Stimulated activated CD4-positive, alpha-beta T cell treated with anti-CD3 and anti-CD28 coated beads, Interleukin-2, amount 100 ng/mL, for 48 hours (primary cell): ENCODE results near the gene SLC26A6.

Experiments
- DNase-seq, 2 donors: peaks; one replicate each; pipeline ENCODE4 v3.0.0-alpha.2; 2020

SLC26A6 gene

GRCh38 chr3:48631516-48632448 lies 3.5 kb downstream of the SLC26A6 start:
- no peak for DNase-seq

- DNase-seq = no peak
These were observed 4.4 kb downstream of the SLC26A6 start for GRCh38 chr3:48630833-48631232.

- no peak for DNase-seq
These were observed 4.9 kb downstream of the SLC26A6 start for GRCh38 chr3:48630407-48630806.

GRCh38 chr3:48629894-48630293 lies 5.4 kb downstream of the SLC26A6 start:
- no peak for DNase-seq

GRCh38 chr3:48628277-48629017 lies 6.8 kb downstream of the SLC26A6 start:
- DNase-seq = no peak

- no peak for DNase-seq
These were observed 9.7 kb downstream of the SLC26A6 start for GRCh38 chr3:48625600-48625999.

GRCh38 chr3:48624767-48625166 lies 10.5 kb downstream of the SLC26A6 start:
- no peak for DNase-seq

- DNase-seq = no peak
These were observed 11.3 kb downstream of the SLC26A6 start for GRCh38 chr3:48623851-48624547.

GRCh38 chr3:48621461-48621869 lies 13.8 kb downstream of the SLC26A6 start, which contains the start of gene TMEM89:
TMEM89 (minus strand) TSS chr3:48621769; CDS start chr3:48621756, 13 bp downstream.
- no peak for DNase-seq

GRCh38 chr3:48619541-48620524 lies 15.4 kb downstream of the SLC26A6 start:
- no peak for DNase-seq

GRCh38 chr3:48617559-48617958 lies 17.7 kb downstream of the SLC26A6 start:
- no peak for DNase-seq

GRCh38 chr3:48614044-48614443 lies 21.2 kb downstream of the SLC26A6 start:
- peak in 1 of 2 donors; percentile 19 for DNase-seq

- no peak for DNase-seq
These were observed 23.0 kb downstream of the SLC26A6 start for GRCh38 chr3:48612309-48612708.

GRCh38 chr3:48609088-48610005 lies 25.9 kb downstream of the SLC26A6 start, which contains the start of gene UQCRC1:
UQCRC1 (minus strand) TSS chr3:48609646; CDS start chr3:48609620, 26 bp downstream.
- peak; percentile 87 to 92 for DNase-seq

- peak in 1 of 2 donors; percentile 15 for DNase-seq
These were observed 27.7 kb downstream of the SLC26A6 start for GRCh38 chr3:48607519-48607918.

- DNase-seq = no peak
These were observed 33.7 kb downstream of the SLC26A6 start for GRCh38 chr3:48601622-48601994.

GRCh38 chr3:48600711-48601621 lies 34.3 kb downstream of the SLC26A6 start:
- no peak for DNase-seq

- no peak for DNase-seq
These were observed 35.6 kb downstream of the SLC26A6 start for GRCh38 chr3:48599509-48600285.

GRCh38 chr3:48599077-48599501 lies 36.2 kb downstream of the SLC26A6 start:
- no peak for DNase-seq
